H1 (cell line): ENCODE results near the gene DCAF6. TPM values are rescaled to one million over a fixed set of nuclear protein-coding genes. Genes with fewer than 3 reads are reported as not detected.

Source experiments
- CTCF ChIA-PET: fragments of 300-600 bp; sonication (Branson Sonifier 250); formaldehyde crosslinking; loops from one replicate; lab custom pipeline; 2021; ENCODE audit not compliant: partially characterized antibody; lab: Charles Lee
- POLR2A ChIA-PET: fragments of 300-600 bp; sonication (Branson Sonifier 250); formaldehyde crosslinking; loops from one replicate; lab custom pipeline; 2021; ENCODE audit warnings: inconsistent platforms; ENCODE audit not compliant: partially characterized antibody; lab: Charles Lee
- DNase-seq, 2 experiments: peaks; one replicate each; pipeline versions ENCODE4 v3.0.0 to v3.0.0-alpha.2; 2010 to 2022; ENCODE audit warnings: low spot score in 2 of 2, low read depth in 1 of 2, mixed read lengths in 1 of 2
- FAIRE-seq: peaks from 2 replicates; lab custom pipeline; 2011; peaks lifted over from hg19 to GRCh38; lab: Jason Lieb, UNC
- H2AFZ ChIP-seq: 2 replicates; pipeline ENCODE4 v1.8.1; 2012; ENCODE audit warnings: low read length, inconsistent platforms
- H2AK5ac ChIP-seq: 2 replicates; pipeline ENCODE4 v1.6.1; 2013; ENCODE audit warnings: low read depth, low read length
- H2BK120ac ChIP-seq: replicated peaks from 2 replicates; pipeline ENCODE3; 2013; ENCODE audit warnings: low read depth, low read length, inconsistent platforms
- H2BK12ac ChIP-seq: 2 replicates; pipeline ENCODE4 v1.6.1; 2013; ENCODE audit warnings: low read depth, low read length
- H2BK15ac ChIP-seq: 2 replicates; pipeline ENCODE4 v1.6.1; 2013; ENCODE audit warnings: low read length
- H2BK20ac ChIP-seq: 2 replicates; pipeline ENCODE4 v1.6.1; 2013; ENCODE audit warnings: low read length
- H2BK5ac ChIP-seq: 2 replicates; pipeline ENCODE4 v1.6.1; 2013; ENCODE audit warnings: low read depth, low read length
- H3K14ac ChIP-seq: 2 replicates; pipeline ENCODE4 v1.6.1; 2013; ENCODE audit warnings: inconsistent platforms; ENCODE audit not compliant: insufficient read length
- H3K18ac ChIP-seq: 2 replicates; pipeline ENCODE4 v1.6.1; 2013; ENCODE audit warnings: low read length; ENCODE audit errors: extremely low read depth
- H3K23ac ChIP-seq: 2 replicates; pipeline ENCODE4 v1.6.1; 2013; ENCODE audit warnings: inconsistent platforms; ENCODE audit not compliant: insufficient read length
- H3K23me2 ChIP-seq: 2 replicates; pipeline ENCODE4 v1.6.1; 2013; ENCODE audit warnings: low read depth, low read length
- H3K27ac ChIP-seq: 2 replicates; pipeline ENCODE4 v1.6.1; 2011; ENCODE audit warnings: low read depth, low read length, inconsistent platforms
- H3K27me3 ChIP-seq, 4 experiments: replicated peaks in 1 of 4; 1 replicate in 1 of 4; 2 replicates in 3 of 4; pipeline versions ENCODE4 v1.6.1 to v1.8.1; 2011 to 2013; ENCODE audit warnings: low read length in 3 of 4, mild to moderate bottlenecking in 3 of 4, inconsistent platforms in 2 of 4, mixed read lengths in 2 of 4, moderate library complexity in 1 of 4; ENCODE audit not compliant: control insufficient read depth in 3 of 4, insufficient read depth in 3 of 4; ENCODE audit errors: extremely low read depth in 1 of 4
- H3K36me3 ChIP-seq, 4 experiments: 2 replicates each; pipeline versions ENCODE4 v1.6.1 to v1.8.1; 2011 to 2013; ENCODE audit warnings: mild to moderate bottlenecking in 4 of 4, low read length in 3 of 4, moderate library complexity in 2 of 4, control low read depth in 1 of 4, inconsistent platforms in 1 of 4; ENCODE audit not compliant: insufficient read depth in 4 of 4, control insufficient read depth in 2 of 4
- H3K4ac ChIP-seq: replicated peaks from 2 replicates; pipeline ENCODE3; 2013; ENCODE audit warnings: low read length, low read depth, mixed read lengths, inconsistent platforms; ENCODE audit not compliant: insufficient read length
- H3K4me1 ChIP-seq, 4 experiments: replicated peaks in 1 of 4; 1 replicate in 1 of 4; 2 replicates in 3 of 4; pipeline versions ENCODE4 v1.6.1 to v1.8.1; 2011 to 2013; ENCODE audit warnings: low read length in 3 of 4, inconsistent platforms in 2 of 4, mixed read lengths in 1 of 4; ENCODE audit not compliant: insufficient read depth in 4 of 4, control insufficient read depth in 3 of 4
- H3K4me2 ChIP-seq, 2 experiments: 2 replicates each; pipeline versions ENCODE4 v1.6.1 to v1.8.1; 2011 to 2013; ENCODE audit warnings: low read depth in 2 of 2, low read length in 2 of 2, control low read depth in 1 of 2, inconsistent platforms in 1 of 2, mild to moderate bottlenecking in 1 of 2; ENCODE audit not compliant: insufficient read depth in 1 of 2
- H3K4me3 ChIP-seq, 4 experiments: fragments of 200-600, 300-600 bp in 1 of 4; sonication (generic), shearing (Covaris generic), sonication (Bioruptor Twin) in 1 of 4; 2 replicates each; pipeline versions ENCODE4 v1.5.1 to v1.8.1; 2011 to 2016; ENCODE audit warnings: low read length in 4 of 4, low read depth in 3 of 4, control low read depth in 2 of 4, inconsistent platforms in 2 of 4, mild to moderate bottlenecking in 2 of 4, mixed read lengths in 1 of 4, moderate library complexity in 1 of 4; ENCODE audit not compliant: insufficient read depth in 2 of 4; ENCODE audit errors: extremely low read depth in 1 of 4
- H3K56ac ChIP-seq: replicated peaks from 2 replicates; pipeline ENCODE3; 2013; ENCODE audit warnings: low read depth, mild to moderate bottlenecking, mixed read lengths, low read length, inconsistent platforms; ENCODE audit not compliant: insufficient read length
- H3K79me1 ChIP-seq: 2 replicates; pipeline ENCODE4 v1.6.1; 2013; ENCODE audit warnings: low read depth, low read length, control low read depth
- H3K79me2 ChIP-seq, 2 experiments: 2 replicates each; pipeline versions ENCODE4 v1.6.1 to v1.8.1; 2012 to 2013; ENCODE audit warnings: low read length in 2 of 2, mild to moderate bottlenecking in 2 of 2, inconsistent platforms in 1 of 2; ENCODE audit not compliant: insufficient read depth in 2 of 2, control insufficient read depth in 1 of 2
- H3K9ac ChIP-seq, 4 experiments: replicated peaks in 1 of 4; 1 replicate in 1 of 4; 2 replicates in 3 of 4; pipeline versions ENCODE4 v1.6.1 to v1.8.1; 2011 to 2013; ENCODE audit warnings: low read depth in 3 of 4, low read length in 3 of 4, control low read depth in 2 of 4, mild to moderate bottlenecking in 2 of 4, moderate library complexity in 2 of 4, inconsistent platforms in 1 of 4; ENCODE audit errors: extremely low read depth in 1 of 4
- H3K9me3 ChIP-seq, 2 experiments: 2 replicates each; pipeline versions ENCODE4 v1.6.1 to v1.8.1; 2012 to 2013; ENCODE audit warnings: mild to moderate bottlenecking in 2 of 2, moderate library complexity in 2 of 2, control low read depth in 1 of 2, inconsistent platforms in 1 of 2, low read depth in 1 of 2, low read length in 1 of 2, mixed read lengths in 1 of 2; ENCODE audit not compliant: insufficient read depth in 2 of 2
- H4K20me1 ChIP-seq, 2 experiments: replicated peaks in 1 of 2; 2 replicates each; pipeline versions ENCODE3 to v1.8.1; 2011 to 2013; ENCODE audit warnings: inconsistent platforms in 2 of 2, low read length in 2 of 2, mild to moderate bottlenecking in 1 of 2; ENCODE audit not compliant: insufficient read depth in 2 of 2, control insufficient read depth in 1 of 2
- H4K5ac ChIP-seq: 2 replicates; pipeline ENCODE4 v1.6.1; 2013; ENCODE audit warnings: low read length, low read depth, mixed read lengths, inconsistent platforms; ENCODE audit not compliant: insufficient read length
- H4K8ac ChIP-seq: 2 replicates; pipeline ENCODE4 v1.8.0; 2013; ENCODE audit warnings: mild to moderate bottlenecking, moderate library complexity, low read length, inconsistent platforms; ENCODE audit not compliant: insufficient read depth; ENCODE audit errors: extremely low read depth
- H4K91ac ChIP-seq: replicated peaks from 2 replicates; pipeline ENCODE3; 2013; ENCODE audit warnings: low read length, mixed read lengths, inconsistent platforms; ENCODE audit not compliant: insufficient read length
- ASH2L ChIP-seq: fragments of 200-600, 300-600 bp; sonication (generic); IDR thresholded peaks from one replicate; pipeline ENCODE4 v1.7.1; 2017; ENCODE audit warnings: low read length
- GABPA ChIP-seq: IDR thresholded peaks from 2 replicates; pipeline ENCODE4 v1.6.1; 2011; ENCODE audit warnings: mild to moderate bottlenecking, low read length, moderate library complexity, borderline replicate concordance; ENCODE audit not compliant: insufficient read depth
- GTF2F1 ChIP-seq: IDR thresholded peaks from 2 replicates; pipeline ENCODE4 v1.6.1; 2012; ENCODE audit warnings: low read depth, low read length, improper control_type of control experiment, borderline replicate concordance
- JUN ChIP-seq: IDR thresholded peaks from 2 replicates; pipeline ENCODE4 v1.6.1; 2011; ENCODE audit warnings: low read depth, mild to moderate bottlenecking, improper control_type of control experiment, low read length
- KDM5A ChIP-seq: fragments of 200-600 bp; IDR thresholded peaks from 2 replicates; pipeline ENCODE4 v1.7.1; 2012; ENCODE audit warnings: mild to moderate bottlenecking, low read length, inconsistent platforms, mixed read lengths
- RAD21 ChIP-seq, 2 experiments: IDR thresholded peaks in 1 of 2; conservative IDR thresholded peaks in 1 of 2; 2 replicates each; pipeline ENCODE4 v1.6.1; 2011; ENCODE audit warnings: low read depth in 2 of 2, low read length in 2 of 2, improper control_type of control experiment in 1 of 2, inconsistent platforms in 1 of 2, mild to moderate bottlenecking in 1 of 2, moderate library complexity in 1 of 2
- RBBP5 ChIP-seq: IDR thresholded peaks from 2 replicates; pipeline ENCODE4 v1.7.1; 2012; ENCODE audit warnings: low read depth, mild to moderate bottlenecking, inconsistent platforms, low read length, moderate library complexity, borderline replicate concordance
- SIX5 ChIP-seq: IDR thresholded peaks from 2 replicates; pipeline ENCODE4 v1.6.1; 2011; ENCODE audit warnings: mild to moderate bottlenecking, low read depth, low read length
- TBP ChIP-seq: IDR thresholded peaks from 2 replicates; pipeline ENCODE4 v1.6.1; 2011; ENCODE audit warnings: low read depth, low read length, improper control_type of control experiment
- WGBS, 2 experiments: shearing (Covaris generic) in 1 of 2; methylation state at CpG; one replicate each; pipeline versions ENCODE4 v1.1.6 to v1.1.7; 2013 to 2015; ENCODE audit warnings: low lambda C conversion rate in 2 of 2, mixed read lengths in 2 of 2, inconsistent platforms in 1 of 2, low coverage in 1 of 2, missing lambda C conversion rate in 1 of 2; ENCODE audit not compliant: insufficient replicate concordance in 2 of 2, insufficient coverage in 1 of 2, insufficient read length in 1 of 2; ENCODE audit errors: extremely low coverage in 1 of 2, missing lambda C conversion rate in 1 of 2; 5-methylcytosine and 5-hydroxymethylcytosine counted together
- polyA plus RNA-seq, 7 experiments: library from polyadenylated mRNA; depleted of rRNA in 3 of 7; stranded (reverse) in 5 of 7; unstranded in 2 of 7; fragments of >200 nt in 5 of 7; fragments of 200-250 nt in 2 of 7; gene quantifications; 1 replicate in 5 of 7; 2 replicates in 1 of 7; 4 replicates in 1 of 7; pipeline versions ENCODE4 v1.2.1 to v1.2.3, GENCODE V29; 2011 to 2013; ENCODE audit warnings: missing spikeins in 2 of 7, mixed read lengths in 2 of 7
- total RNA-seq: library from RNA; stranded (reverse); fragmentation: NEBNext Ultra II Directional; extraction: Animal tissue kit (Norgen Biotek cat#: 25700); gene quantifications from 2 replicates; pipeline ENCODE4 v1.2.1, GENCODE V29; 2021
- TF ChIP-seq, protein P1 (sequence below), 3 experiments: IDR thresholded peaks; 1 replicate in 2 of 3; 2 replicates in 1 of 3; pipeline versions ENCODE4 v1.5.1 to v1.6.1; 2011; ENCODE audit warnings: low read length in 3 of 3, mild to moderate bottlenecking in 3 of 3, inconsistent platforms in 2 of 3, low read depth in 1 of 3, moderate library complexity in 1 of 3; ENCODE audit not compliant: insufficient read depth in 1 of 3; ENCODE audit errors: control extremely low read depth in 1 of 3
- TF ChIP-seq, protein P2 (sequence below): IDR thresholded peaks from 2 replicates; pipeline ENCODE4 v1.6.1; 2012; ENCODE audit warnings: inconsistent platforms

The DCAF6 gene
- total and polyA plus RNA-seq, 2 of the 8 experiments (the other 6 are each of a cell fraction or from before 2014, with no cell fraction given): 12.3 to 17.4 TPM

DNA sequence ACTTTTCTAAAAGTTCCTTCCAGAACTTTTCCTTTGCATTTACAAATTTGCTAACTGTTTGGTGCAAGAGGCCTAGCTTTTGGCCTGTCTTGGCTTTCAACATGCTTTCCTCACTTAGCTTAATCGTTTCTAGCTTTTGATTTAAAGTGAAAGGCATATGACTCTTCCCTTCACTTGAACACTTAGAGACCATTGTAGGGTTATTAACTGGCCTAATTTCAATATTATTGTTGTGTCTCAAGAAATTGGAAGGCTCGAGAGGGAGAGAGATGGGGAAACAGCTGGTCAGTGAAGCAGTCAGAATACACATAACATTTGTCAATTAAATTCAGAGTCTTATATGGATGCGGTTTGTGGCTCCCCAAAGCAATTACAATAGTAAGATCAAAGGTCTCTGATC lies 63.4 kb downstream of the DCAF6 start:
- Histone ChIP-seq H3K79me1 (no peaks in the 10 kb centered on the region), H3K18ac (no peak overlapping the region), H3K14ac (no peak overlapping the region), H4K8ac (no peak overlapping the region), H3K36me3 (peaks cover 0 to 7% (median 5%) of the 10 kb centered on the region in 4 experiments; a peak in 5 of 8 replicates), H4K20me1 (peaks cover 0 to 2% of the 10 kb centered on the region in 2 experiments), H2BK5ac (no peak overlapping the region), H2AK5ac (no peak overlapping the region), H3K4ac (no peak overlapping the region), H2BK120ac (no peak overlapping the region), H3K4me3 (no peak overlapping the region), H3K9me3 (no peaks in the 10 kb centered on the region), H2BK15ac (no peak overlapping the region), H2BK20ac (no peak overlapping the region), H3K4me2 (no peak overlapping the region), H3K56ac (no peak overlapping the region), H3K27me3 (no peaks in the 10 kb centered on the region), H3K23ac (no peak overlapping the region), H2AFZ (no peak overlapping the region), H4K91ac (no peak overlapping the region), H4K5ac (no peak overlapping the region), H3K27ac (no peak overlapping the region), H2BK12ac (no peak overlapping the region), H3K4me1 (no peaks in the 10 kb centered on the region), H3K79me2 (no peaks in the 10 kb centered on the region), H3K9ac (no peak overlapping the region), H3K23me2 (no peaks in the 10 kb centered on the region)
- WGBS, 2 experiments: 87% methylated on average over 3 of the region's 3 CpGs; no CpG with 5 or more reads in 1 of the 2 experiments
- no peak for DNase-seq
- ChIA-PET POLR2A (interaction anchor here (2.1 kb wide), 1 partner anchor 11 kb away, joined by 7 read pairs; no protein-coding TSS in a partner anchor), CTCF (interaction anchor here (1.1 kb wide), 1 partner anchor 10 kb away, joined by 4 read pairs; no protein-coding TSS in a partner anchor)
- FAIRE-seq: no peak
- TF ChIP-seq JUN: no peak
- no peak for TF ChIP-seq RAD21 (IDR thresholded peaks at IDR 0.05 in 1 of 2, conservative IDR thresholded peaks at IDR 0.05 in 1 of 2; ENCODE audit: low read depth in 2 of 2, low read length in 2 of 2)
- TF ChIP-seq GTF2F1: no peak
- no peak for TF ChIP-seq ASH2L
- no peak for TF ChIP-seq GABPA
- TF ChIP-seq TBP: no peak
- TF ChIP-seq, protein P1, sequence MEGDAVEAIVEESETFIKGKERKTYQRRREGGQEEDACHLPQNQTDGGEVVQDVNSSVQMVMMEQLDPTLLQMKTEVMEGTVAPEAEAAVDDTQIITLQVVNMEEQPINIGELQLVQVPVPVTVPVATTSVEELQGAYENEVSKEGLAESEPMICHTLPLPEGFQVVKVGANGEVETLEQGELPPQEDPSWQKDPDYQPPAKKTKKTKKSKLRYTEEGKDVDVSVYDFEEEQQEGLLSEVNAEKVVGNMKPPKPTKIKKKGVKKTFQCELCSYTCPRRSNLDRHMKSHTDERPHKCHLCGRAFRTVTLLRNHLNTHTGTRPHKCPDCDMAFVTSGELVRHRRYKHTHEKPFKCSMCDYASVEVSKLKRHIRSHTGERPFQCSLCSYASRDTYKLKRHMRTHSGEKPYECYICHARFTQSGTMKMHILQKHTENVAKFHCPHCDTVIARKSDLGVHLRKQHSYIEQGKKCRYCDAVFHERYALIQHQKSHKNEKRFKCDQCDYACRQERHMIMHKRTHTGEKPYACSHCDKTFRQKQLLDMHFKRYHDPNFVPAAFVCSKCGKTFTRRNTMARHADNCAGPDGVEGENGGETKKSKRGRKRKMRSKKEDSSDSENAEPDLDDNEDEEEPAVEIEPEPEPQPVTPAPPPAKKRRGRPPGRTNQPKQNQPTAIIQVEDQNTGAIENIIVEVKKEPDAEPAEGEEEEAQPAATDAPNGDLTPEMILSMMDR (IDR thresholded peaks at IDR 0.05; ENCODE audit: control extremely low read depth in 1 of 3, insufficient read depth in 1 of 3, low read depth in 1 of 3, low read length in 3 of 3): no peak
- TF ChIP-seq KDM5A: no peak
- no peak for TF ChIP-seq RBBP5
- no peak for TF ChIP-seq SIX5
- TF ChIP-seq, protein P2, sequence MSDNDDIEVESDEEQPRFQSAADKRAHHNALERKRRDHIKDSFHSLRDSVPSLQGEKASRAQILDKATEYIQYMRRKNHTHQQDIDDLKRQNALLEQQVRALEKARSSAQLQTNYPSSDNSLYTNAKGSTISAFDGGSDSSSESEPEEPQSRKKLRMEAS: no peak
